HUES6 (cell line): ENCODE measurements around the gene GNG14.
"Not testable (repeated sequence)": the region's sequence is repeated elsewhere in the genome, so short reads cannot be mapped to it uniquely, and the experiment has no call there.

ENCODE experiments used
- H3K27ac ChIP-seq: 2 replicates; pipeline ENCODE4 v1.7.0; 2013; ENCODE audit warnings: low read depth, mild to moderate bottlenecking, low read length, inconsistent platforms
- H3K27me3 ChIP-seq: 2 replicates; pipeline ENCODE4 v1.6.1; 2013; ENCODE audit warnings: low read length; ENCODE audit not compliant: control insufficient read depth, insufficient read depth
- H3K36me3 ChIP-seq: 2 replicates; pipeline ENCODE4 v1.6.1; 2013; ENCODE audit warnings: low read length; ENCODE audit not compliant: control insufficient read depth, insufficient read depth
- H3K4me1 ChIP-seq: 2 replicates; pipeline ENCODE4 v1.6.1; 2013; ENCODE audit warnings: low read length; ENCODE audit not compliant: control insufficient read depth, insufficient read depth
- H3K4me3 ChIP-seq: 2 replicates; pipeline ENCODE4 v1.5.1; 2013; ENCODE audit warnings: low read depth, low read length
- H3K9ac ChIP-seq: one replicate; pipeline ENCODE4 v1.6.1; 2013; ENCODE audit warnings: mild to moderate bottlenecking, low read length
- H3K9me3 ChIP-seq: 2 replicates; pipeline ENCODE4 v1.6.1; 2013; ENCODE audit warnings: low read depth, low read length; ENCODE audit not compliant: control insufficient read depth, insufficient read depth

The GNG14 gene

DNA sequence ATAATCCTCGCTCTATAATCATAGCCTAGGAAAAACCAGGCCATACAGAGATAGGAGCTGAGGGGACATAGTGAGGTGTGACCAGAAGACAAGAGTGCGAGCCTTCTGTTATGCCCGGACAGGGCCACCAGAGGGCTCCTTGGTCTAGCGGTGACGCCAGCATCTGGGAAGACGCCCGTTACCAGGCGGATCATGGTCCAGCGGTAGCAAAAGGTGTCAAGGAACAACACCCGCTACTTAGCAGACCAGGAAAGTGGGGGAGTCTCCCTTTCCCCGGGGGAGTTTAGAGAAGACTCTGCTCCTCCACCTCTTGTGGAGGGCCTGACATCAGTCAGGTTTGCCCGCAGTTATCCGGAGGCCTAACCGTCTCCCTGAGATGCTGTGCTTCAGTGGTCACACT lies 24.3 kb downstream of the GNG14 start:
- H3K36me3 ChIP-seq: peaks cover 87% of the 10 kb centered on the region
- H3K9me3 ChIP-seq, H3K27ac ChIP-seq, H3K27me3 ChIP-seq, H3K4me3 ChIP-seq, H3K4me1 ChIP-seq, H3K9ac ChIP-seq: not testable (repeated sequence)

DNA sequence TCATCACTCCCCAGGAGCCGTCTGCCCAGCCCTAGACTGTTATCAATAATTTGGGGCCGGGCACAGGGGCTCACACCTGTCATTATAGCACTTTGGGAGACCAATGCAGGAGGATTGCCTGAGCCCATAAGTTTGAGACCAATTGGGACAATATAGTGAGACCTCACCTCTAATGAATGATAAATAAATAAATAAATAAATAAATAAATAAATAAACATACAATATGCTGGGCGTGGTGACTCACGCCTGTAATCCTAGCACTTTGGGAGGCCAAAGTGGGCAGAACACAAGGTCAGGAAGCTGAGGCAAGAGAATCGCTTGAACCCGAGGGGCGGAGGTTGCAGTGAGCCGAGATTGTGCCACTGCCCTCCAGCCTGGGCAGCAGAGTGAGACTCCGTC lies 25.5 kb downstream of the GNG14 start:
- not testable (repeated sequence) for H3K27me3 ChIP-seq, H3K4me1 ChIP-seq, H3K4me3 ChIP-seq, H3K9ac ChIP-seq, H3K9me3 ChIP-seq, H3K27ac ChIP-seq
- H3K36me3 ChIP-seq: peaks cover 87% of the 10 kb centered on the region

DNA sequence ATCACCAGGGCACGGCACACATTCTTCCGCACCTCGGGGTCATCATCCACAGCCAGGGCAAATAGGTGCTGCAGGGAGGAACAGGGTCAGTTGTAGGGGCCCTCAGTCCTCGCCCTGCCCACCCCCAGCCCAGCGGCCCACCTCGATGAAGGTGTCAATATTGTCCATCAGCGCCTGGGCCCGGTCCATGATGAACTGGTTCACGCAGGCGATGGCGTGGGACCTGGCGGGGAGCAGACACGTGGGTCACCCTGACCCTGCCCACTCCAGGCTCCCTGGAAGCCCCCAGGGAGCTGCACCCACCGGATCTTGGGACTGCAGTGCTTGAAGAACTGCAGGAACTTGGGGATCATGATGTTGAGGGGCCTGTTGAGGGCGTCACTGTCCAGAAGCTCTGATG lies 27.3 kb downstream of the GNG14 start:
- no peak overlapping the region for H3K27ac ChIP-seq

DNA sequence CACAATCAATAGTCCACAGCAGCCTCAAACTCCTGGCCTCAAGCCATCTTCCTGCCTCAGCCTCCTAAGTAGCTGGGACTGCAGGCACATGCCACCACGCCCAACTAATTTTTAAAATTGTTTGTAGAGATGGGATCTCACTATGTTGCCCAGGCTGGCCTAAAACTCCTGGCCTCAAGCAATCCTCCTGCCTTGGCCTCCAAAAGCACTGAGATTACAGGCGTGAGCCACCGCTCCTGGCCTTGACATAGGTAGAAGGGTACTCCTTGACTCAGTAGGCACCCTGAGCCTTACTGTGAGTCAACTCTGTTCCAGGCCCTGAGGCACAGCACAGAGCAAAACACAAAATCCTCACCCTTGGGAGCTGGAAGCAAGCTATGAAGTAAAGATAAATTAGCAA lies 28.1 kb downstream of the GNG14 start:
- Histone ChIP-seq H3K4me1 (peaks cover 4% of the 10 kb centered on the region; the same call in 1 of the 2 replicates), H3K27ac (no peak overlapping the region), H3K9me3 (no peaks in the 10 kb centered on the region), H3K27me3 (no peaks in the 10 kb centered on the region), H3K9ac (no peak overlapping the region), H3K36me3 (peaks cover 74% of the 10 kb centered on the region), H3K4me3 (no peak overlapping the region)

More for the DNA sequence above, 27.3 kb downstream of the GNG14 start:
- H3K4me3 ChIP-seq: no peak overlapping the region
- no peaks in the 10 kb centered on the region for H3K9me3 ChIP-seq
- no peaks in the 10 kb centered on the region for H3K4me1 ChIP-seq
- no peak overlapping the region for H3K9ac ChIP-seq
- H3K27me3 ChIP-seq: no peaks in the 10 kb centered on the region
- H3K36me3 ChIP-seq: peaks cover 83% of the 10 kb centered on the region

DNA sequence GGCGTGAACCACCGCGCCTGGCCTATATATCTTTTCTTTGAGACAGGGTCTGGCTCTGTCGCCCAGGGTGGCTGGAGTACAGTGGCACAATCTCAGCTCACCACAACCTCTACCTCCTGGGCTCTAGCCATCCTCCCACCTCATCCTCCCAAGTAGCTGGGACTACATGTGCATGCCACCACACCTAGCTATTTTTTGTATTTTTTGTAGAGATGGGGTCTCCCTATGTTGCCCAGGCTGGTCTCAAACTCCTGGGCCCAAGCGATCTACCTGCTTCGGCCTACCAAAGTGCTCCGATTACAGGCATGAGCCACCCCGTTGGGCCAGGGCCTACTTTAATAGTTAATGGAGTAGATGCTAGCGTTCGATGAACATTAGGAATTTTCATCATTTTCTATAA lies 32.5 kb downstream of the GNG14 start:
- Histone ChIP-seq H3K36me3 (peaks cover 37% of the 10 kb centered on the region), H3K27me3 (no peaks in the 10 kb centered on the region), H3K4me1 (peaks cover 4% of the 10 kb centered on the region; the same call in 1 of the 2 replicates), H3K4me3 (peak overlapping the region; percentile 84), H3K9me3 (no peaks in the 10 kb centered on the region), H3K9ac (peak overlapping the region; percentile 92), H3K27ac (no peak overlapping the region)

DNA sequence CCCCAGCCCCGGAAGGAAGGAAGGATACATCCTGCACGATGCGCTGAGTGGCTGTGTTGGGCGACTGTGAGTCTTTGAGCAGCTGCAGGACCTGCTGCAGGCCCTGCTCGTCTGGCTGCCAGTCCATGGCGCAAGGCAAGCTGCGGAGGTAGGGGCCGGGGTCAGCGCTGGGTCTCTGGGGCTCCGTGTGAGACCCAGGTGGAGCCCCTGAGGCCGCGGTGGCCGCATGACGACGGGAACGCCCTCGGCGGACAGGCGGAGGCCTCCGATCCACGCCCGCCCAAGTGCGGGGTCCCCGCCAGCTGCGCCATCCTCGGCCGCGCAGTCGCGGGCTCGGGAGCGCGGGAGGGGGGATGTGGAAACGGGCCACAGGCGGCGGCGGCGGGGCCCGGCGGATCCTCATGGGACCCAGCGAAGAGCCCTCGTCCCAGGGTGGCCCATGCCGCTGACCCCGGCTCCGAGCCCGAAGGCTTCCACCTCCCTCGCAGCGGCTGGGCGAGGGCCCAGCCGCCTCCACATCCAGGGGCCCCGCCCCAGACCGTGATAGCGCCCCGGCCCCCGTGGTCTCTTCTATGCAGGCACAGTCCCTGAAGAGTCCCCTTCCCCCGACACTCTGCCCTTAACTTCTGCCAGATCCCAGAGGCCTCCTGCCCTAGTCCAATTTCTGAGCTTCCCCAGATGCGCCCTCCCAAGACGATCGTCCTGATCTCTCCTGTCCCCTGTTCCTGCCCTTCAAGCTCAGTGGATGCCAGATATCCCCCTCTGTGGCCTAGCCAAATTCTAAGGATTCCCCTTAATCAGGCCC lies 33.3 kb downstream of the GNG14 start:
- peaks cover 4% of the 10 kb centered on the region; the same call in 1 of the 2 replicates for H3K4me1 ChIP-seq
- H3K9me3 ChIP-seq: no peaks in the 10 kb centered on the region
- H3K27me3 ChIP-seq: no peaks in the 10 kb centered on the region
- H3K27ac ChIP-seq: peak overlapping the region; percentile 32; the same call in 1 of the 2 replicates
- peaks cover 30% of the 10 kb centered on the region for H3K36me3 ChIP-seq
- H3K9ac ChIP-seq: peak overlapping the region; percentile 92
- H3K4me3 ChIP-seq: peak overlapping the region; percentile 84

DNA sequence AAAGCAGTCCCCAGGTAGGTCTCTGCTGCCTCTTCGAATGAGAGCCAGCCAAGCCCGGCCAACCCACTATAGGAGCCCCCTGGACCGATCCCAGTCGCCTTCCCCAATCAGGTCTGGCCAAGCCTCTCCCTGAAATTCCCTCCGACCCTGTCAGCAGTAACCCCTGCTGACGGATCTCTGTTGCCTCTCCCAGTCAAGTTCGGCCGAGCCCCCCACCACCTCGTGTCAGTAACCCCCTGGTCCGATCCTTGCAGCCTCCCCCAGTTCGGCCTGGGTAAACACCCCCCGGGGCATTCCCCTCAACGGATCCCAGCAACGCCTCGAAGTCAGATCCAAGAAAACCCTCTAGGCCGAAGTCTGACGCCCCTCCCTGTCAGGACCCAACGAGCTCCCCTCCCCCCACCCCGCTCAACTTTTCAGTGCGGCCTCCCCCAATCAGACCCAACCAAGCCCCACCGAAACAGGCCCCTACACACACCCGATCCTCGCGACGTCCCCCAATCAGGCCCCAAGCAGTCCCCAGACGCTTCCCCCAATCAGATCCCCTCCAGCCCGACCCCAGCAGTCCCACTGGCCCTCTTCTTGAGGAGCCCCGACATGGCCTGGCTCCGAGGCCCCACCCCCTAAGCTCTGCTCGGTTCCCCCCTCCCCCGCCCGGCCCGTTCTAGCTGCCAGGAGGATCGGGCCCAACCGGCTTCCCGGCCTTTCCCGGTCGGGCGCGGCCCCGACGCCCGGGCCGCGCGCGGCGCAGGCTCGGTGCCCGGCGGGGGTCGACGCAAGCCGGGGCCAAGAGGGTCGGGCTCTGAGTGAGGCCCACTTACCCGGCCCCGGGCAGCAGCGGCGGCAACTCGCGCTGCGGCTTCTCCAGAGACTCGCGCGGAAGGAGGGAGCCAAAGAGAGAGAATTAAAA lies 34.1 kb downstream of the GNG14 start:
- no peaks in the 10 kb centered on the region for H3K9me3 ChIP-seq
- H3K36me3 ChIP-seq: peaks cover 22% of the 10 kb centered on the region
- peak overlapping the region; percentile 32; the same call in 1 of the 2 replicates for H3K27ac ChIP-seq
- H3K9ac ChIP-seq: peak overlapping the region; percentile 92
- H3K4me1 ChIP-seq: peaks cover 8% of the 10 kb centered on the region; the same call in 1 of the 2 replicates
- H3K27me3 ChIP-seq: no peaks in the 10 kb centered on the region
- peak overlapping the region; percentile 84 for H3K4me3 ChIP-seq

DNA sequence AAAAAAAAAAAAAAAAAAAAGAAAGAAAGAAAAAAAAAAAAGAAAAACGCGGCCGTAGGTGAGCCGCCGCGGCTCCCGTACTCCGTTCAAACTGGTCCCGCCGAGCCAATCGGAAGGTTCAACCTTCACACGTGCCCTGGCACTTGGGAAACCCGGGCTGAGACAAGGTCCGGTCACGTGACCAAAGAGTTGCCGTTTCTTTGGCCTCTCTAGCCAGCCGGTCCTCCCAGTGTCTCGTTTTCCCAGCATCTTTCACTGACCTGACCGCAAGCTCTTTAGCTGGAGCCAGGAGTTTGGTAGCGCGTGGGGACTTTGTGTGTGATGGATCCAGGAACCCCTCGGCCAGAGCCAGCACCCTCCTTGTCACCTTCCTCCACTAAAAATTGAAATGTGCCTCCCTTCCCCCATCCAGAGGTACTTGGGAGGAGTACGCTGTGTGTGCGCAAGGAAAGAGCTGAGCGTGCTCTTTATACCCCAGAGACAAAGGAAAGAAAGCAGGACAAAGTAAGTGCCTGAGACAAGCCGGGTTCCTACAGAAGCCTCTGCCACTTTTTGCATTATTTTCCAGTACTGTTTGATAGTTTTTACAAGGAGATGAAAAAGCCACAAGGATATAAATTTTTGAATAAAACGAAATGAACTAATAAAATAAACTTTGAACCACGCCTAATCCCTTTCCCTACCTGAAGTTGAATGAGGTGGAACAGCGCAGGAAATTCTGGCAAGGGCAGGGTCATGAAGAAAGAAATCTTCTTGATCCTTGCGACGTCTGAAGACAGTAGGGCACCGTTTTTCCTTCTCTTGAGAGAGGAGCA lies 35.0 kb downstream of the GNG14 start:
- Histone ChIP-seq H3K4me1 (peaks cover 8% of the 10 kb centered on the region; the same call in 1 of the 2 replicates), H3K27ac (peak overlapping the region; percentile 72), H3K9me3 (no peaks in the 10 kb centered on the region), H3K27me3 (no peaks in the 10 kb centered on the region), H3K9ac (peak overlapping the region; percentile 92), H3K36me3 (peaks cover 17% of the 10 kb centered on the region), H3K4me3 (peak overlapping the region; percentile 84)

DNA sequence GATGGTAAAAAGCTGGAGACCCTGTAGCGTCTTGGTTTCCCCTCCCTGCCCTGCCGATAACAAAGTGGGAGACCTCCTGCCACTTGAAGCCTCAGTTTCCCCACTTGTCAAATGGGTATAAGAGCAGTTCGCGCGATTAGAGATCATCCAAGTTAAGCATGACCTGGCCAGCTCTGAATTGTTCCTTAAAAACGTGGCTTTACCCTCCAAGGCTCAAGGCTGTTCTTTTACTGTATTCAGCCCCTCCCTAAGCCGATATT lies 35.5 kb downstream of the GNG14 start:
- Histone ChIP-seq H3K9ac (peak overlapping the region; percentile 92), H3K27me3 (no peaks in the 10 kb centered on the region), H3K36me3 (peaks cover 18% of the 10 kb centered on the region), H3K27ac (peak overlapping the region; percentile 72), H3K4me1 (peaks cover 8% of the 10 kb centered on the region; the same call in 1 of the 2 replicates), H3K9me3 (no peaks in the 10 kb centered on the region), H3K4me3 (peak overlapping the region; percentile 84)

DNA sequence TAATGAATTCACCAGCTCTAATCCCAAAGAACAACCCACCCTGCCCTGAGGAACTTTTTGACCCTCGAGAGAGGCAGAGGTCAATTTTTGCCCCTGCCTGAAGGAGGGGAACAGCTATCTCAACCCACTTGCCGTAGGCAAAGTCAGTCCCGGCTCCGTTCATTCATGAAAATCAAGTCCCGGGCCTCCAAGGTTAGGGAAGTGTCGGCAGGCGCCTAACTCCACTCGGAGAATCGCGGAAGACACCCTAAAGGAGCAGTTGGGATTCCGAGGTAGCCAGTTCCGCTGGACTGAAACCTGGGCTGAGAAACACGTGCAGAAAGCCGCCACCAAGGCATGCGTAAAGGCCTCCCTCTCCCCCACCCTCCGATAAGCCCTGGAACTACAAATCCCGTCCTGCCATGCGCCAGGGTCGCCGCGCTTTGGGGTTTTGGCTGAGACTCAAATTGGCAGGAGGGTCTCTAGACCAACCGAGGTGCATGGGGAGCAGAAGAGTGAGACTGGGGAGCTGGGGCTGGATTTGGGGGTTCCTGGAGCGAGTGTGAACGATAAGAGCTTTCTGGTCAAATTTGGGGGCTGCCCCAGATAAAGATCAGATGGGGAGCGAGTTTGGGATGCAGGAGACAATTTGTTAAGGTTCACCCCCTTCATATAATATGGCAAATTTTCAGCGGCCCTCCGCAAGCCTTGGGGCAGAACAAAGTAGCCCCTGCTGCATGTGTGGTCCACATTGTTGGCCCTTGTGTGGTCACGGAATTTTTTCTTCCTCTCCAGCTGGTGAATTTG lies 36.0 kb downstream of the GNG14 start, which contains the start of gene TNPO2:
Gene TNPO2 (minus strand): TSS at position 292 of the 786 bp plus-strand sequence. CDS start 2,955 bp downstream, outside the sequence.
- peaks cover 8% of the 10 kb centered on the region; the same call in 1 of the 2 replicates for H3K4me1 ChIP-seq
- peak within 1 kb of the TSS; percentile 92 for H3K9ac ChIP-seq
- peak within 1 kb of the TSS; percentile 72 for H3K27ac ChIP-seq
- H3K4me3 ChIP-seq: peak within 1 kb of the TSS; percentile 84
- H3K9me3 ChIP-seq: no peaks in the 10 kb centered on the region
- H3K36me3 ChIP-seq: peaks cover 15% of the 10 kb centered on the region
- H3K27me3 ChIP-seq: no peaks in the 10 kb centered on the region
